Measurements from ENCODE around the gene SF3B6. TPM values are rescaled to one million over a fixed set of nuclear protein-coding genes. Genes with fewer than 3 reads are reported as not detected.

SF3B6 gene
- total RNA-seq, 1 experiment from 2014 or later: 117 TPM

GRCh38 chr2:24083567-24084385, 7.7 kb upstream of the SF3B6 start (continued):
- TF ChIP-seq MLX (CRISPR knock-in tag; IDR thresholded peaks at IDR 0.05) (no peak), GTF2I (CRISPR knock-in tag; conservative IDR thresholded peaks at IDR 0.05) (no peak), ZNF232 (CRISPR knock-in tag; IDR thresholded peaks at IDR 0.05) (peak; percentile 21; the same call in 1 of the 2 replicates), RORB (CRISPR knock-in tag; IDR thresholded peaks at IDR 0.05) (no peak), GABPB1 (CRISPR knock-in tag; IDR thresholded peaks at IDR 0.05) (peak; percentile 62), TEAD1 (CRISPR knock-in tag; IDR thresholded peaks at IDR 0.05) (0 out of 2 replicates have a peak, but pooled peaks have one; percentile 17)

- no peaks in the 10 kb centered on the region for H3K9me3 Mint-ChIP-seq
- peak overlapping the region; percentile 98 for H3K27ac Mint-ChIP-seq
- ChIA-PET POLR2A (interaction anchor here (1.1 to 3.0 kb wide), 6 partner anchors 23 to 327 kb away, joined by 3 to 30 read pairs (median 10); partner anchors contain the start of genes ATAD2B, FAM228B and WDCP), CTCF (interaction anchor here (0.6 to 3.4 kb wide), 25 partner anchors 10 to 744 kb away, joined by 3 to 64 read pairs (median 8); partner anchors contain the start of genes ATAD2B, FAM228B, FKBP1B and PFN4)
- no peaks in the 10 kb centered on the region for H3K27me3 Mint-ChIP-seq (ENCODE audit: low read depth)
- TF ChIP-seq USF1 (CRISPR knock-in tag; IDR thresholded peaks at IDR 0.05): 0 out of 2 replicates have a peak, but pooled peaks have one; percentile 11
- peak; percentile 63 for TF ChIP-seq USF2 (CRISPR knock-in tag; IDR thresholded peaks at IDR 0.05)
- TF ChIP-seq ZNF512 (CRISPR knock-in tag; IDR thresholded peaks at IDR 0.05; ENCODE audit: borderline replicate concordance): no peak
- no peak for TF ChIP-seq ZNF121 (CRISPR knock-in tag; IDR thresholded peaks at IDR 0.05)
- H3K4me3 Mint-ChIP-seq: peak overlapping the region; percentile 89
- no peak for DNase-seq (ENCODE audit: low spot score)
- peaks cover 38% of the 10 kb centered on the region for H3K36me3 Mint-ChIP-seq
- peaks cover 22% of the 10 kb centered on the region for H3K4me1 Mint-ChIP-seq
- ATAC-seq: no peak
Observed at GRCh38 chr2:24082787-24083566, 6.9 kb upstream of the SF3B6 start.

GRCh38 chr2:24080701-24081100, 4.6 kb upstream of the SF3B6 start:
- Mint-ChIP-seq H3K4me3 (no peak overlapping the region), H3K27me3 (ENCODE audit: low read depth) (no peaks in the 10 kb centered on the region), H3K27ac (no peak overlapping the region), H3K36me3 (peaks cover 38% of the 10 kb centered on the region), H3K4me1 (peaks cover 29% of the 10 kb centered on the region), H3K9me3 (no peaks in the 10 kb centered on the region)
- ATAC-seq: no peak
- POLR2A ChIA-PET: no interaction called here
- CTCF ChIA-PET: interaction anchor here (1.7 kb wide), 1 partner anchor 154 kb away, joined by 4 read pairs; the partner anchor contains the start of gene ATAD2B
- DNase-seq (ENCODE audit: low spot score): no peak
- TF ChIP-seq FOXJ3 (CRISPR knock-in tag; IDR thresholded peaks at IDR 0.05; ENCODE audit: borderline replicate concordance) (no peak), SMAD4 (CRISPR knock-in tag; IDR thresholded peaks at IDR 0.05) (no peak)

GRCh38 chr2:24077879-24078278, 1.8 kb upstream of the SF3B6 start:
- peaks cover 22% of the 10 kb centered on the region for H3K4me1 Mint-ChIP-seq
- CTCF ChIA-PET: no interaction called here
- H3K27ac Mint-ChIP-seq: peak overlapping the region; percentile 87
- DNase-seq (ENCODE audit: low spot score) (no peak), ATAC-seq (no peak)
- H3K4me3 Mint-ChIP-seq: peak overlapping the region; percentile 84
- no peaks in the 10 kb centered on the region for H3K27me3 Mint-ChIP-seq (ENCODE audit: low read depth)
- H3K36me3 Mint-ChIP-seq: peaks cover 46% of the 10 kb centered on the region
- no peaks in the 10 kb centered on the region for H3K9me3 Mint-ChIP-seq
- POLR2A ChIA-PET: interaction anchor here (1.1 to 1.5 kb wide), 2 partner anchors 27 to 44 kb away, joined by 3 to 10 read pairs; no protein-coding TSS in a partner anchor
- TF ChIP-seq ZBTB43 (CRISPR knock-in tag; IDR thresholded peaks at IDR 0.05) (no peak), MXD4 (CRISPR knock-in tag; IDR thresholded peaks at IDR 0.05; ENCODE audit: borderline replicate concordance) (no peak), EMX1 (CRISPR knock-in tag; IDR thresholded peaks at IDR 0.05) (no peak), USF2 (CRISPR knock-in tag; IDR thresholded peaks at IDR 0.05) (no peak), NFATC4 (CRISPR knock-in tag; IDR thresholded peaks at IDR 0.05) (no peak), RELA (CRISPR knock-in tag; IDR thresholded peaks at IDR 0.05; ENCODE audit: borderline replicate concordance) (no peak), ZNF423 (CRISPR knock-in tag; IDR thresholded peaks at IDR 0.05) (no peak), MAX (CRISPR knock-in tag; IDR thresholded peaks at IDR 0.05) (no peak), TEAD1 (CRISPR knock-in tag; IDR thresholded peaks at IDR 0.05) (no peak), ERG (CRISPR knock-in tag; IDR thresholded peaks at IDR 0.05) (no peak)

Measured in WTC11 (cell line).